GM12872 (cell line): ENCODE data around the gene ALDH1L1.

ENCODE experiments used
- CTCF ChIP-seq: IDR thresholded peaks from 3 replicates; pipeline ENCODE4 v1.5.1; 2011; ENCODE audit warnings: low read depth, mild to moderate bottlenecking, low read length, moderate library complexity; ENCODE audit not compliant: insufficient read depth

ALDH1L1 gene

GRCh38 chr3:126057501-126057819 lies 122.9 kb downstream of the ALDH1L1 start:
- TF ChIP-seq CTCF = no peak

GRCh38 chr3:126056681-126057500 lies 123.5 kb downstream of the ALDH1L1 start:
- TF ChIP-seq CTCF = no peak

GRCh38 chr3:126056088-126056487 lies 124.3 kb downstream of the ALDH1L1 start:
- TF ChIP-seq CTCF = no peak

- TF ChIP-seq CTCF = no peak
Measured at GRCh38 chr3:126054870-126055269, 125.5 kb downstream of the ALDH1L1 start.

GRCh38 chr3:126053949-126054569 lies 126.3 kb downstream of the ALDH1L1 start:
- TF ChIP-seq CTCF = no peak
